Type B pancreatic cell (in vitro differentiated cells): Measurements from ENCODE around the gene CFC1B. TPM values are rescaled to one million over a fixed set of nuclear protein-coding genes. Genes with fewer than 3 reads are reported as not detected.
"Not testable (repeated sequence)": the region's sequence is repeated elsewhere in the genome, so short reads cannot be mapped to it uniquely, and the experiment has no call there.

Experiments
- DNase-seq: peaks from one replicate; pipeline ENCODE4 v3.0.0; 2021; ENCODE audit warnings: mixed read lengths; ENCODE audit not compliant: unreplicated experiment; ENCODE audit errors: extremely low spot score
- H3K27ac Mint-ChIP-seq: 2 replicates; pipeline ENCODE4 v1.8.0; 2021; ENCODE audit warnings: mild to moderate bottlenecking, mixed read lengths
- H3K27me3 Mint-ChIP-seq: 2 replicates; pipeline ENCODE4 v1.8.0; 2021; ENCODE audit warnings: mixed read lengths
- H3K36me3 Mint-ChIP-seq: 2 replicates; pipeline ENCODE4 v1.8.0; 2021; ENCODE audit warnings: mixed read lengths
- H3K4me1 Mint-ChIP-seq: one replicate; pipeline ENCODE4 v1.8.0; 2021; ENCODE audit warnings: mixed read lengths; ENCODE audit not compliant: unreplicated experiment
- H3K4me3 Mint-ChIP-seq: 2 replicates; pipeline ENCODE4 v1.8.0; 2021; ENCODE audit warnings: mild to moderate bottlenecking, mixed read lengths
- H3K9me3 Mint-ChIP-seq: 2 replicates; pipeline ENCODE4 v1.8.0; 2021; ENCODE audit warnings: mixed read lengths
- total RNA-seq: library from RNA; stranded (reverse); gene quantifications from 2 replicates; pipeline ENCODE4 v1.2.1, GENCODE V29; 2021; ENCODE audit warnings: low replicate concordance

CFC1B gene
- total RNA-seq, 1 donor from 2014 or later: not detected

DNA sequence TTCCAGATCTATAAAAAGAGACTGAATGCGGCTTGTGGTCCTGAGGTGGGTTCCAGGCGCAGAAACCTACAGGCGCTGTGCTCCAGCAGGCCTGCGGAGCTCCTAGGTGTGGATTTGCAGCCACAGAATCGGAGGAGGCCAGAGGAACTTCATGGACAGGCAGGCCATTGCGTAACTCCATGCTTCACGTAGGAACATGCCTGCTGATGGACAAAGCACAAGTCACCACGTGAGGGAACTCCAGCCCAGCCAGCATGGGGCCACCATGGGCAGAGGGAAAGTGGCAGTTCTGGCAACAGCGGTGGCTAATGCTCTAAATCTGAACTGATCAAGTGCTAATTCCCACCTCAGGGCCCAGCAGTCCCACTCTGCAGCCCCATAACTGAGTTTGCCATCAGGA lies 17.2 kb downstream of the CFC1B start:
- DNase-seq, H3K4me1 Mint-ChIP-seq, H3K27me3 Mint-ChIP-seq, H3K27ac Mint-ChIP-seq, H3K36me3 Mint-ChIP-seq, H3K9me3 Mint-ChIP-seq, H3K4me3 Mint-ChIP-seq: not testable (repeated sequence)

DNA sequence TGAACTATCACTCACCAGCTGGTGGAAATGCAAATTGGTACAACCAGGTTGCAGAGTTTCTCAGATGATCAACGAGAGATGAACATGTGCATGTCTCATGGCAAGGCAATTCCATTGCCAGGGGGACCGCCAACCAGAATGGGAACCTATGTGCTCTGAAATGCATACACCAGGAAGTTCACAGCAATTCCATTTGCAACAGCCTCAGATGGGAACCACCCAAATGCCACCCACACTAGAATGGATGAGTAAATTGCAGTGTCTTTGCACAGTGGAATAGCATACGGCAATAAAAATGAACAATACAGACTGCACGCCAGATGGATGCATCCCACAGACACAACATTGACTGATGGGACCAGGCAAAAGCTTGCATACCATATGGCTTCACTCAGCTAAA lies 21.8 kb downstream of the CFC1B start:
- not testable (repeated sequence) for H3K36me3 Mint-ChIP-seq, H3K4me1 Mint-ChIP-seq, DNase-seq, H3K27ac Mint-ChIP-seq, H3K27me3 Mint-ChIP-seq, H3K4me3 Mint-ChIP-seq, H3K9me3 Mint-ChIP-seq

DNA sequence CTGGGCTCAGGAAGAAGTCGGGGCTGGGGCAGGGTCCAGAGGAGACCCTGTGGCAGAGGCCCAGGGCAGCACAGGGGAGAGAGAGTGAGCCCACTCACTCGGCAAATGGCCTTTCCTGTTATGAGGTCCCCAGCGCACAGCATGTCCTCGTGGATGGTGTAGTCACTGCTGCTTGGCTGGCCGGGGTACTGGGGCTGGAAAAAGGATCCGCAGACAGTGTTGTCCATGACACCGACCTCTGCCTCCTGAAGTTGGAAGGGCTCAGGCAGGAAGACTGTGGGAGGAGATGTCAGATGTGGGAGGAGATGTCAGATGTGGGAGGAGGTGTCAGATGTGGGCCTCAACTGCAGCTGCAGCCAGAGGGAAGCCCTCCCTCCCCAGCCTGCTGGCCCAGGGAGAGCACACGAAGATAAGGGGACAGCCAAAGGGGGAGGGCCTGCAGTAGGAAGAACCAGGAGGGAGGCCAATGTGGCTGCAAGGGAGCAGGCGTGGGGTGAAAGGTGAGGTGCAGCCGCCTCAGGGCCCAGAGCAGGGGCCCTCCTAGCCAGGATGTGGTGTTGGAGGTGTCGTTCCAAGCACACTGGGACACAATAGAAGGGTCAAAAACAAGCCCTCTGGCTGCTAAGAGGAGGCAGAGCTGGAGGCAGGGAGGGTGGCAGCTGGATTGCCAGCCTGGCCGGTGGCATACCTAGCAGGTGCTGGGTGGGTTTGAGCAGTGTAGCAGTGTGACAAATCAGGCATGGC lies 22.9 kb downstream of the CFC1B start:
- not testable (repeated sequence) for DNase-seq, H3K27me3 Mint-ChIP-seq, H3K4me1 Mint-ChIP-seq, H3K36me3 Mint-ChIP-seq, H3K9me3 Mint-ChIP-seq, H3K4me3 Mint-ChIP-seq, H3K27ac Mint-ChIP-seq

GRCh38 chr2:130544978-130545377 lies 24.0 kb downstream of the CFC1B start:
- not testable (repeated sequence) for H3K36me3 Mint-ChIP-seq, H3K9me3 Mint-ChIP-seq, H3K4me1 Mint-ChIP-seq, H3K27ac Mint-ChIP-seq, H3K27me3 Mint-ChIP-seq, DNase-seq, H3K4me3 Mint-ChIP-seq

DNA sequence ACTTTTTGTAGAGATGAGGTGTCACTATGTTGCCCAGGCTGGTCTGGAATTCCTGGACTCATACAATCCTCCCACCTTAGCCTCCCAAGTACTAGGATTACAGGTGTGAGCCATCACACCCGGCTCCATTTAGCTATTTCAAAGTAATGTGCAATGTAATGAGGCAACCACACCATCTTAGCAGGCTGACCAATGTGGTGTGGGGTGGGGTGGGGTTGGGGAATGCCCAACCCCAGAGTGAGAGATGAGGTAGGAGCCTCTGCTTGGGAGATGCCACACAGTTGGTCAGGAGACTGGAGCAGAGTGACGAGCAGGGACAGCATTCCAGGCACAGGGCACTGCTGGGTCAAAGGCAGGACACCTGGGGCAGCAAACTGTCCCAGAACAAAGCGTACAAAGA lies 27.4 kb downstream of the CFC1B start:
- DNase-seq, H3K9me3 Mint-ChIP-seq, H3K4me3 Mint-ChIP-seq, H3K27me3 Mint-ChIP-seq, H3K36me3 Mint-ChIP-seq, H3K4me1 Mint-ChIP-seq, H3K27ac Mint-ChIP-seq: not testable (repeated sequence)

DNA sequence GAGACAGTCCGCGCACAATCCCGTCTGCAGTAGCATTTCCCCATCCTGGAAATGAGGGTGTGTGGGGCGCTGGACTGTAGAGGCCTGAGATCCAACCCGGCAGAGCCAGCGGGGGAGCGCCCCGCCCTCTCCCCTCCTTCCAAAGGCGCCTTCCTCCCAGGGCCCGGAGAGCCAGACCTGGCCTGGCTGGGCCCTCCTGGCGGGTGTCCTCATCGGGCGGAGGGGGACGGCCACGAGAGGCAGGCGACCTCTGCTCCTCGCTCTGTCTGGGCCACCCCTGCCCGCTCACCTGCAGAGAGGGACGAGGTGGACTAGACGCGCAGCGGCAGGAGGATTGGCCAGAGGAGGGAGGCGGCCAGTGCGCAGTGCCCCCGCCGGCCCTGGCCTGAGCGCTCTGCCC lies 28.5 kb downstream of the CFC1B start:
- not testable (repeated sequence) for H3K4me3 Mint-ChIP-seq, H3K27ac Mint-ChIP-seq, H3K27me3 Mint-ChIP-seq, H3K36me3 Mint-ChIP-seq, H3K4me1 Mint-ChIP-seq, DNase-seq, H3K9me3 Mint-ChIP-seq

DNA sequence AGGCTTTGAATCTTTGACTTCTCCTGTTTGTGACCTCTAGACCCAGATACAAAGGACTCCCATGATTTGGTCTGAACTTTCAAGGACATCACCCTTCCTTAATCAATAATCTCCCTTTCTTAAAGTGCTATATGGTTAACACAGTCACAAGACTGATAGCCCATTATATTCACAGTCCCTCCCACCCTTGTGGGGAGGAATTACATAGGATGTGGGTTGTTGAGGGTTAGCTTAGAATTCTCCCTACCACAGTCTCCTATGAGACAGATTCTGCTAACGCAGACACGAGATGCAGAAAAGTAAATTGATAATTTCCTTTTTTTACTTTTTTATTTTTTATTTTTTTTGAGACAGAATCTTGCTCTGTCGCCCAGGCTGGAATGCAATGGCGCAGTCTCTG lies 33.2 kb downstream of the CFC1B start:
- not testable (repeated sequence) for DNase-seq, H3K27me3 Mint-ChIP-seq, H3K4me1 Mint-ChIP-seq, H3K36me3 Mint-ChIP-seq, H3K4me3 Mint-ChIP-seq, H3K27ac Mint-ChIP-seq, H3K9me3 Mint-ChIP-seq

- not testable (repeated sequence) for H3K9me3 Mint-ChIP-seq, H3K27ac Mint-ChIP-seq, H3K4me3 Mint-ChIP-seq, H3K4me1 Mint-ChIP-seq, DNase-seq, H3K36me3 Mint-ChIP-seq, H3K27me3 Mint-ChIP-seq
Measured at GRCh38 chr2:130556441-130556840, 35.4 kb downstream of the CFC1B start.

- not testable (repeated sequence) for H3K4me3 Mint-ChIP-seq, H3K9me3 Mint-ChIP-seq, H3K27ac Mint-ChIP-seq, DNase-seq, H3K4me1 Mint-ChIP-seq, H3K36me3 Mint-ChIP-seq, H3K27me3 Mint-ChIP-seq
Measured at GRCh38 chr2:130566165-130566564, 45.1 kb downstream of the CFC1B start.

DNA sequence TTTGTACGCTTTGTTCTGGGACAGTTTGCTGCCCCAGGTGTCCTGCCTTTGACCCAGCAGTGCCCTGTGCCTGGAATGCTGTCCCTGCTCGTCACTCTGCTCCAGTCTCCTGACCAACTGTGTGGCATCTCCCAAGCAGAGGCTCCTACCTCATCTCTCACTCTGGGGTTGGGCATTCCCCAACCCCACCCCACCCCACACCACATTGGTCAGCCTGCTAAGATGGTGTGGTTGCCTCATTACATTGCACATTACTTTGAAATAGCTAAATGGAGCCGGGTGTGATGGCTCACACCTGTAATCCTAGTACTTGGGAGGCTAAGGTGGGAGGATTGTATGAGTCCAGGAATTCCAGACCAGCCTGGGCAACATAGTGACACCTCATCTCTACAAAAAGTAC lies 50.9 kb downstream of the CFC1B start:
- not testable (repeated sequence) for DNase-seq, H3K9me3 Mint-ChIP-seq, H3K27ac Mint-ChIP-seq, H3K4me3 Mint-ChIP-seq, H3K4me1 Mint-ChIP-seq, H3K27me3 Mint-ChIP-seq, H3K36me3 Mint-ChIP-seq

- not testable (repeated sequence) for H3K4me3 Mint-ChIP-seq, H3K27ac Mint-ChIP-seq, H3K9me3 Mint-ChIP-seq, H3K4me1 Mint-ChIP-seq, H3K27me3 Mint-ChIP-seq, H3K36me3 Mint-ChIP-seq
- peak; percentile 31 for DNase-seq
Measured at GRCh38 chr2:130574230-130574629, 53.2 kb downstream of the CFC1B start.

DNA sequence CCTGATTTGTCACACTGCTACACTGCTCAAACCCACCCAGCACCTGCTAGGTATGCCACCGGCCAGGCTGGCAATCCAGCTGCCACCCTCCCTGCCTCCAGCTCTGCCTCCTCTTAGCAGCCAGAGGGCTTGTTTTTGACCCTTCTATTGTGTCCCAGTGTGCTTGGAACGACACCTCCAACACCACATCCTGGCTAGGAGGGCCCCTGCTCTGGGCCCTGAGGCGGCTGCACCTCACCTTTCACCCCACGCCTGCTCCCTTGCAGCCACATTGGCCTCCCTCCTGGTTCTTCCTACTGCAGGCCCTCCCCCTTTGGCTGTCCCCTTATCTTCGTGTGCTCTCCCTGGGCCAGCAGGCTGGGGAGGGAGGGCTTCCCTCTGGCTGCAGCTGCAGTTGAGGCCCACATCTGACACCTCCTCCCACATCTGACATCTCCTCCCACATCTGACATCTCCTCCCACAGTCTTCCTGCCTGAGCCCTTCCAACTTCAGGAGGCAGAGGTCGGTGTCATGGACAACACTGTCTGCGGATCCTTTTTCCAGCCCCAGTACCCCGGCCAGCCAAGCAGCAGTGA lies 55.3 kb downstream of the CFC1B start:
- H3K27me3 Mint-ChIP-seq, DNase-seq, H3K27ac Mint-ChIP-seq, H3K9me3 Mint-ChIP-seq, H3K4me1 Mint-ChIP-seq, H3K4me3 Mint-ChIP-seq, H3K36me3 Mint-ChIP-seq: not testable (repeated sequence)

DNA sequence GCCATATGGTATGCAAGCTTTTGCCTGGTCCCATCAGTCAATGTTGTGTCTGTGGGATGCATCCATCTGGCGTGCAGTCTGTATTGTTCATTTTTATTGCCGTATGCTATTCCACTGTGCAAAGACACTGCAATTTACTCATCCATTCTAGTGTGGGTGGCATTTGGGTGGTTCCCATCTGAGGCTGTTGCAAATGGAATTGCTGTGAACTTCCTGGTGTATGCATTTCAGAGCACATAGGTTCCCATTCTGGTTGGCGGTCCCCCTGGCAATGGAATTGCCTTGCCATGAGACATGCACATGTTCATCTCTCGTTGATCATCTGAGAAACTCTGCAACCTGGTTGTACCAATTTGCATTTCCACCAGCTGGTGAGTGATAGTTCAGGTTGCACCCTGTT lies 56.5 kb downstream of the CFC1B start:
- not testable (repeated sequence) for H3K36me3 Mint-ChIP-seq, H3K9me3 Mint-ChIP-seq, H3K4me3 Mint-ChIP-seq, H3K27ac Mint-ChIP-seq, DNase-seq, H3K4me1 Mint-ChIP-seq, H3K27me3 Mint-ChIP-seq
